GM12872 (cell line): ENCODE data around the gene LRRC38.

Experiments
- TF ChIP-seq, protein P1 (sequence below): IDR thresholded peaks from 3 replicates; pipeline ENCODE4 v1.5.1; 2011; ENCODE audit warnings: low read depth, mild to moderate bottlenecking, low read length, moderate library complexity; ENCODE audit not compliant: insufficient read depth

Gene LRRC38

DNA sequence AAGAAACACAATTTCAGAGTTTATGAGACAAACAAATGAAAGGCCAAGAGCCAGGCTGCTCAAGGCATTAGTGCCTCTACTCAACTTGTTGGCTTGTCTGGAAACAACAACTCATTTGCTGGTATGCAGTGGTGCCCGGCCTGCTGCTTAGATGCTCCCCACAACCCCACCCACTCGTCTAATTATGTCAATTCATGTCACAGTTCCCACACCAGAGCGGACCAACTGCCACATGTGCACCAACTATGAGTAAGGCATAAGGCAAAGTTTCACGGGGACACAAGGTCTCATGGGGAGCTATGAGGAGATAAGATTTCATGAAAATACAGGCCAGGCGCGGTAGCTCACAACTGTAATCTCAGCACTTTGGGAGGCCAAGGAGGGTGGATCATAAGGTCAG is 34.5 kb upstream of the LRRC38 start:
- TF ChIP-seq, protein P1, sequence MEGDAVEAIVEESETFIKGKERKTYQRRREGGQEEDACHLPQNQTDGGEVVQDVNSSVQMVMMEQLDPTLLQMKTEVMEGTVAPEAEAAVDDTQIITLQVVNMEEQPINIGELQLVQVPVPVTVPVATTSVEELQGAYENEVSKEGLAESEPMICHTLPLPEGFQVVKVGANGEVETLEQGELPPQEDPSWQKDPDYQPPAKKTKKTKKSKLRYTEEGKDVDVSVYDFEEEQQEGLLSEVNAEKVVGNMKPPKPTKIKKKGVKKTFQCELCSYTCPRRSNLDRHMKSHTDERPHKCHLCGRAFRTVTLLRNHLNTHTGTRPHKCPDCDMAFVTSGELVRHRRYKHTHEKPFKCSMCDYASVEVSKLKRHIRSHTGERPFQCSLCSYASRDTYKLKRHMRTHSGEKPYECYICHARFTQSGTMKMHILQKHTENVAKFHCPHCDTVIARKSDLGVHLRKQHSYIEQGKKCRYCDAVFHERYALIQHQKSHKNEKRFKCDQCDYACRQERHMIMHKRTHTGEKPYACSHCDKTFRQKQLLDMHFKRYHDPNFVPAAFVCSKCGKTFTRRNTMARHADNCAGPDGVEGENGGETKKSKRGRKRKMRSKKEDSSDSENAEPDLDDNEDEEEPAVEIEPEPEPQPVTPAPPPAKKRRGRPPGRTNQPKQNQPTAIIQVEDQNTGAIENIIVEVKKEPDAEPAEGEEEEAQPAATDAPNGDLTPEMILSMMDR, result no peak

DNA sequence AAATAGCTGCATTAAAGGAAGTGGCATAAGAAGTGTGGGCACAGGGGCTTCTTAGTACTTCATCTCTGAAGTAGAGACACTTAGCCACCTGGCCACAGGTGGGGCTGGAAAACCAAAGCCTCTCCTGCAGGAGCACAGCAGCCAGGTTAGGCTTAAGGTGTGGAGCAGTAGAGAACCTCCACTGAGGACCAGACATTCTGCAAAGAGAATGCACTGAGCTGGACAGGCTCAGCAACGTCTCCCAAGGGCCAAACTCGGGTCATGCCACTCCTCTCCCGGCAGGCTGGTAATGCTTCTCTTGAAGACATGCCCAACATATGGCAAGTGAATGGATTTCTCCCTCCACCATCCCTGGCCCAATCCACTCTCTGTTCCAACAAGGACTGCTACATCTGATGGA is 33.0 kb upstream of the LRRC38 start:
- TF ChIP-seq, protein P1, result no peak

- TF ChIP-seq, protein P1, result no peak
Observed at GRCh38 chr1:13544221-13544556, 30.4 kb upstream of the LRRC38 start.

GRCh38 chr1:13543451-13544220 is 29.8 kb upstream of the LRRC38 start:
- TF ChIP-seq, protein P1, result no peak

DNA sequence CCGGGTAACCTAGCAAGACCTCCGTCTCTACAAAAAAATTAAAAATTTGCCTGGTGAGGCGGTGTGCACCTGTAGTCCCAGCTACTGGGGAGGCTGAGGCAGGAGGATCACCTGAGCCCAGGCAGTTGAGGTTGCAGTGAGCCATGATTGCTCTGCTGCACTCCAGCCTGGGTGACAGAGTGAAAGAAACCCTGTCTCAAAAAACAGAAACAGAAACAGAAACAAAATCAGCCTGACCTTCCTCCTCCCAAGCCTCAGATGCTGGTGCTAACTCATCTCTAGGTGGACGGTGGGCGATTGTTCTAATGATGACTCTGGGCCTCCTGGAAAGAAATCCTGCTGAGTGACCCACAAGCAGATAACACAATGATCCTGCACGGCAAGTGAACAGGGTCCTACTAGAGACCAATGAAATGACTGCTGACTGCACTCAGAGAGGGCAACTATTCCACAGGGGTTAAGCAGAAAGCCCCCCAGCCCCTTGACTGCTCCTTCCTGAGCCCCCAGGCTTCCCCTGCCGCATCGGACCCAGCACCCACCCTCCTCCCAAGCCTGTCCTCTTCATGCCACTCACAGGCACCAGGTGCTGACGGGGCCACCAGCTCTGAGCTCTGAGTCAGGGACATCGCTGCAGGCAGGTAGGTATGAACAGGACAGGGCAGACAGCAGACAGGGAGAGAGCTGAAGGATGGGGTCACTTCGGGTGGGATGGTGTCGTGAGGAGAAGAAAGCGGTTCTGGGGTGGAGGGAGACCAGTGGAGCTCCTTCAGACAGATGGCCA is 27.8 kb upstream of the LRRC38 start:
- TF ChIP-seq, protein P1, result no peak

DNA sequence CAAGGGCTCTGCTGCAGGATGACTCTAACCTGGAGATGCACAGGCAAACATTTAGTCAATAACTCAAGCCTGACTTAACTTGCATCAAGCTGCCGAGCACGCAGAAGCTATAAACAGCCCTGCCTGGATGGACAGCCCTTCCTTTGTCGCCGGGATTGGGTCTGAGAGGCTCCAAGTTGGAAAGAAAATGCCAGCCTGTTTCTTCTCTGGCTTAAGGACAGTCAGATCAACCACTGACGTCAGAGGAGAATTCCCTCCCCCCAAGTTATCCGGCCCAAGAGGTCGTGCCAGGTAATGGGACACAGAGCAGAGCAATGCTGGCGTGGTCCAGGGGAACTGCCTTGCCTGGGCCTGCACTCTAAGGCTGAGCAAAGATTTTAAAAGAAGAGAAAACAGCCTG is 27.1 kb upstream of the LRRC38 start:
- TF ChIP-seq, protein P1, result no peak

GRCh38 chr1:13539683-13540082 is 25.9 kb upstream of the LRRC38 start:
- TF ChIP-seq, protein P1, result no peak
